CD4-positive, alpha-beta T cell (primary cell): ENCODE measurements around the gene TBC1D14. TPM values are rescaled to one million over a fixed set of nuclear protein-coding genes. Genes with fewer than 3 reads are reported as not detected.

Source experiments
- ATAC-seq: fragments of 200-7000 bp; cut with Tn5 transposase; one replicate; pipeline ENCODE4 v1.10.0; 2022; ENCODE audit warnings: mild to moderate bottlenecking; ENCODE audit not compliant: poor library complexity
- CTCF ChIA-PET: fragments of 350-600 bp; sonication (Branson Sonifier 250); formaldehyde crosslinking; loops from one replicate; lab custom pipeline; 2021; ENCODE audit warnings: antibody characterized with exemption, inconsistent platforms; lab: Charles Lee
- POLR2A ChIA-PET: fragments of 350-600 bp; sonication (Branson Sonifier 250); formaldehyde crosslinking; loops from one replicate; lab custom pipeline; 2021; ENCODE audit warnings: antibody characterized with exemption, inconsistent platforms; lab: Charles Lee
- DNase-seq, 14 experiments: peaks; one replicate each; pipeline ENCODE4 v3.0.0-alpha.2; 2013 to 2020; ENCODE audit warnings: mixed read lengths in 2 of 14
- H3K27ac ChIP-seq, 2 donors: one replicate each; pipeline versions ENCODE4 v1.5.1 to v1.7.0; 2013; ENCODE audit warnings: low read length in 2 of 2, low read depth in 1 of 2, mild to moderate bottlenecking in 1 of 2
- H3K27me3 ChIP-seq, 2 experiments: 1 replicate in 1 of 2; 2 replicates in 1 of 2; pipeline versions ENCODE4 v1.6.1 to v1.7.0; 2013; ENCODE audit warnings: low read length in 2 of 2, control low read depth in 1 of 2, mild to moderate bottlenecking in 1 of 2, moderate library complexity in 1 of 2; ENCODE audit not compliant: insufficient read depth in 2 of 2, control insufficient read depth in 1 of 2
- H3K36me3 ChIP-seq: one replicate; pipeline ENCODE4 v1.6.1; 2013; ENCODE audit warnings: low read length, control low read depth; ENCODE audit not compliant: insufficient read depth
- H3K4me1 ChIP-seq: one replicate; pipeline ENCODE4 v1.6.1; 2013; ENCODE audit warnings: low read length, control low read depth; ENCODE audit not compliant: insufficient read depth
- H3K4me3 ChIP-seq: one replicate; pipeline ENCODE4 v1.5.1; 2013; ENCODE audit warnings: mild to moderate bottlenecking, low read length, moderate library complexity
- H3K9me3 ChIP-seq, 2 experiments: 1 replicate in 1 of 2; 2 replicates in 1 of 2; pipeline versions ENCODE4 v1.6.1 to v1.7.0; 2013; ENCODE audit warnings: low read length in 2 of 2, mild to moderate bottlenecking in 2 of 2, control low read depth in 1 of 2, moderate library complexity in 1 of 2; ENCODE audit not compliant: control insufficient read depth in 1 of 2, insufficient read depth in 1 of 2
- H3K27ac Mint-ChIP-seq: one replicate; pipeline ENCODE4 v1.8.0; 2020; ENCODE audit warnings: mixed read lengths
- H3K27me3 Mint-ChIP-seq: one replicate; pipeline ENCODE4 v1.8.0; 2021; ENCODE audit warnings: mixed read lengths
- H3K36me3 Mint-ChIP-seq: one replicate; pipeline ENCODE4 v1.8.0; 2021; ENCODE audit warnings: low read depth, mixed read lengths
- H3K4me1 Mint-ChIP-seq: one replicate; pipeline ENCODE4 v1.8.0; 2021; ENCODE audit warnings: low read depth, mixed read lengths
- H3K4me3 Mint-ChIP-seq: one replicate; pipeline ENCODE4 v1.8.0; 2020; ENCODE audit warnings: mild to moderate bottlenecking, mixed read lengths
- H3K9me3 Mint-ChIP-seq: one replicate; pipeline ENCODE4 v1.8.0; 2020; ENCODE audit warnings: mixed read lengths
- CTCF ChIP-seq: fragments of 200-600 bp; IDR thresholded peaks from one replicate; pipeline ENCODE4 v1.8.0; 2022; ENCODE audit warnings: antibody characterized with exemption, mild to moderate bottlenecking
- intact Hi-C, 2 experiments: fragments of 100-400 bp; cut with DNase I in 1 of 2; cut with micrococcal nuclease in 1 of 2; formaldehyde crosslinking; loops; one replicate each; pipeline versions ENCODE4 v1.15.1 to v1.9.0; 2023 to 2025; cut with DNase I, micrococcal nuclease
- total RNA-seq, 174 experiments: library from RNA in 2 of 174; stranded (reverse) in 2 of 174; gene quantifications; one replicate each; pipeline ENCODE4 v1.2.3 and lab custom pipeline; 2021 to 2026

The TBC1D14 gene
- total RNA-seq, 2 experiments from 2014 or later, result 31.2 to 34.1 TPM

GRCh38 chr4:7005571-7005970, 95.9 kb downstream of the TBC1D14 start:
- Mint-ChIP-seq H3K36me3 (peaks cover 88% of the 10 kb centered on the region), H3K4me3 (no peak overlapping the region), H3K27ac (no peak overlapping the region), H3K4me1 (no peaks in the 10 kb centered on the region), H3K27me3 (no peaks in the 10 kb centered on the region), H3K9me3 (no peaks in the 10 kb centered on the region)
- POLR2A ChIA-PET, result no interaction called here
- intact Hi-C loops, result no loop called here
- Histone ChIP-seq H3K4me3 (no peak overlapping the region), H3K27me3 (no peaks in the 10 kb centered on the region), H3K27ac (no peak overlapping the region), H3K36me3 (peaks cover 85% of the 10 kb centered on the region), H3K9me3 (no peaks in the 10 kb centered on the region), H3K4me1 (no peaks in the 10 kb centered on the region)
- DNase-seq (no peak), ATAC-seq (no peak)
- no peak for TF ChIP-seq CTCF
- CTCF ChIA-PET, result no interaction called here

- no peak overlapping the region for H3K27ac Mint-ChIP-seq
- no peaks in the 10 kb centered on the region for H3K27me3 Mint-ChIP-seq
- no peak for TF ChIP-seq CTCF
- no peak for ATAC-seq
- no peaks in the 10 kb centered on the region for H3K9me3 Mint-ChIP-seq
- no peak overlapping the region for H3K4me3 Mint-ChIP-seq
- H3K9me3 ChIP-seq, result no peaks in the 10 kb centered on the region
- no peak overlapping the region for H3K4me3 ChIP-seq
- H3K27ac ChIP-seq, result no peak overlapping the region
- CTCF ChIA-PET, result no interaction called here
- intact Hi-C loops, result no loop called here
- H3K4me1 ChIP-seq, result no peaks in the 10 kb centered on the region
- POLR2A ChIA-PET, result no interaction called here
- H3K27me3 ChIP-seq, result no peaks in the 10 kb centered on the region
- no peak for DNase-seq
- peaks cover 88% of the 10 kb centered on the region for H3K36me3 Mint-ChIP-seq
- peaks cover 85% of the 10 kb centered on the region for H3K36me3 ChIP-seq
- no peaks in the 10 kb centered on the region for H3K4me1 Mint-ChIP-seq
These were observed 96.8 kb downstream of the TBC1D14 start for GRCh38 chr4:7006411-7006810.

GRCh38 chr4:7007142-7007907, 97.7 kb downstream of the TBC1D14 start:
- ChIA-PET POLR2A (no interaction called here), CTCF (no interaction called here)
- intact Hi-C loops, result no loop called here

More at GRCh38 chr4:7007142-7007907, 97.7 kb downstream of the TBC1D14 start:
- Mint-ChIP-seq H3K4me3 (no peak overlapping the region), H3K27me3 (no peaks in the 10 kb centered on the region), H3K27ac (no peak overlapping the region), H3K4me1 (no peaks in the 10 kb centered on the region), H3K36me3 (peaks cover 87% of the 10 kb centered on the region), H3K9me3 (no peaks in the 10 kb centered on the region)
- peaks cover 84% of the 10 kb centered on the region for H3K36me3 ChIP-seq
- no peak for TF ChIP-seq CTCF
- no peak overlapping the region for H3K27ac ChIP-seq
- no peak overlapping the region for H3K4me3 ChIP-seq
- no peaks in the 10 kb centered on the region for H3K4me1 ChIP-seq
- H3K9me3 ChIP-seq, result no peaks in the 10 kb centered on the region
- no peak for ATAC-seq
- H3K27me3 ChIP-seq, result no peaks in the 10 kb centered on the region
- DNase-seq, result no peak
